CD4-positive, alpha-beta T cell treated with Interleukin-17A for 4 hours (primary cell): ENCODE measurements around the gene SAFB.
"Not testable (repeated sequence)": the region's sequence is repeated elsewhere in the genome, so short reads cannot be mapped to it uniquely, and the experiment has no call there.

Experiments
- DNase-seq: peaks from one replicate; pipeline ENCODE4 v3.0.0-alpha.2; 2020; ENCODE audit warnings: mixed read lengths

The SAFB gene

GRCh38 chr19:5687360-5688198, 64.7 kb downstream of the SAFB start:
- DNase-seq: no peak

- DNase-seq: not testable (repeated sequence)
Measured at GRCh38 chr19:5688262-5688881, 65.5 kb downstream of the SAFB start.

GRCh38 chr19:5690125-5690954, 67.5 kb downstream of the SAFB start, which contains the start of gene RPL36:
TSS of gene RPL36 (plus strand) at chr19:5690295. CDS start at chr19:5690508, 213 bp downstream.
- DNase-seq: peak; percentile 99

- peak; percentile 38 for DNase-seq
Measured at GRCh38 chr19:5690955-5691821, 68.3 kb downstream of the SAFB start.

- DNase-seq: no peak
Measured at GRCh38 chr19:5691822-5692722, 69.2 kb downstream of the SAFB start.

GRCh38 chr19:5692723-5693194, 69.9 kb downstream of the SAFB start:
- DNase-seq: no peak

GRCh38 chr19:5693195-5694166, 70.6 kb downstream of the SAFB start:
- no peak for DNase-seq

GRCh38 chr19:5694167-5694955, 71.5 kb downstream of the SAFB start:
- DNase-seq: no peak

GRCh38 chr19:5694956-5695648, 72.2 kb downstream of the SAFB start:
- no peak for DNase-seq

- no peak for DNase-seq
Measured at GRCh38 chr19:5695649-5696195, 72.8 kb downstream of the SAFB start.

- no peak for DNase-seq
Measured at GRCh38 chr19:5696196-5697021, 73.5 kb downstream of the SAFB start.

- no peak for DNase-seq
Measured at GRCh38 chr19:5697022-5697889, 74.4 kb downstream of the SAFB start.

GRCh38 chr19:5697890-5698634, 75.2 kb downstream of the SAFB start:
- DNase-seq: no peak

- DNase-seq: no peak
Measured at GRCh38 chr19:5698635-5699422, 75.9 kb downstream of the SAFB start.
